Mesenchymal stem cell (in vitro differentiated cells and primary cell): ENCODE results near the gene NPHP4.

Experiments
- DNase-seq: peaks from one replicate; pipeline ENCODE4 v3.0.0-alpha.2; 2013
- H2AFZ ChIP-seq: one replicate; pipeline ENCODE4 v1.6.1; 2013; ENCODE audit warnings: low read depth, mild to moderate bottlenecking, control low read depth, inconsistent platforms, low read length, moderate library complexity
- H2AK5ac ChIP-seq: 2 replicates; pipeline ENCODE4 v1.6.1; 2013; ENCODE audit warnings: low read length, moderate library complexity, mild to moderate bottlenecking, inconsistent platforms; ENCODE audit not compliant: severe bottlenecking
- H2BK120ac ChIP-seq: one replicate; pipeline ENCODE4 v1.6.1; 2013; ENCODE audit warnings: low read depth, mild to moderate bottlenecking, inconsistent platforms, low read length, moderate library complexity
- H2BK12ac ChIP-seq, 2 experiments: one replicate each; pipeline ENCODE4 v1.6.1; 2013; ENCODE audit warnings: inconsistent platforms in 2 of 2, low read length in 2 of 2, mild to moderate bottlenecking in 2 of 2, moderate library complexity in 2 of 2, control low read depth in 1 of 2
- H2BK15ac ChIP-seq: one replicate; pipeline ENCODE4 v1.6.1; 2013; ENCODE audit warnings: mild to moderate bottlenecking, low read depth, inconsistent platforms; ENCODE audit not compliant: poor library complexity, severe bottlenecking
- H2BK5ac ChIP-seq: 2 replicates; pipeline ENCODE4 v1.6.1; 2013; ENCODE audit warnings: low read depth, mild to moderate bottlenecking, low read length, control low read depth, inconsistent platforms; ENCODE audit not compliant: poor library complexity, severe bottlenecking
- H3K14ac ChIP-seq, 2 experiments: one replicate each; pipeline ENCODE4 v1.6.1; 2013; ENCODE audit warnings: inconsistent platforms in 2 of 2, low read length in 2 of 2, control low read depth in 1 of 2, mild to moderate bottlenecking in 1 of 2, moderate library complexity in 1 of 2
- H3K18ac ChIP-seq, 2 experiments: one replicate each; pipeline ENCODE4 v1.6.1; 2013; ENCODE audit warnings: inconsistent platforms in 2 of 2, low read length in 2 of 2, control low read depth in 1 of 2, low read depth in 1 of 2, mild to moderate bottlenecking in 1 of 2
- H3K23ac ChIP-seq, 2 experiments: one replicate each; pipeline ENCODE4 v1.6.1; 2013; ENCODE audit warnings: inconsistent platforms in 2 of 2, low read length in 2 of 2, mild to moderate bottlenecking in 2 of 2, moderate library complexity in 2 of 2, control low read depth in 1 of 2
- H3K27ac ChIP-seq: 2 replicates; pipeline ENCODE4 v1.5.1; 2013; ENCODE audit warnings: mild to moderate bottlenecking, moderate library complexity, low read length, control low read depth, inconsistent platforms; ENCODE audit not compliant: poor library complexity, severe bottlenecking
- H3K27me3 ChIP-seq, 2 experiments: 2 replicates each; pipeline versions ENCODE4 v1.6.1 to v1.7.0; 2013; ENCODE audit warnings: low read length in 2 of 2, mild to moderate bottlenecking in 2 of 2, moderate library complexity in 2 of 2, control low read depth in 1 of 2, inconsistent platforms in 1 of 2; ENCODE audit not compliant: control insufficient read depth in 1 of 2, insufficient read depth in 1 of 2
- H3K36me3 ChIP-seq, 2 experiments: 2 replicates each; pipeline versions ENCODE4 v1.6.1 to v1.7.0; 2013; ENCODE audit warnings: low read length in 2 of 2, control low read depth in 1 of 2, inconsistent platforms in 1 of 2, low read depth in 1 of 2, mild to moderate bottlenecking in 1 of 2; ENCODE audit not compliant: insufficient read depth in 2 of 2, control insufficient read depth in 1 of 2
- H3K4ac ChIP-seq, 2 experiments: one replicate each; pipeline ENCODE4 v1.6.1; 2013; ENCODE audit warnings: inconsistent platforms in 2 of 2, low read length in 2 of 2, mild to moderate bottlenecking in 2 of 2, moderate library complexity in 2 of 2, control low read depth in 1 of 2, low read depth in 1 of 2
- H3K4me1 ChIP-seq: 2 replicates; pipeline ENCODE4 v1.6.1; 2013; ENCODE audit warnings: low read depth, low read length, control low read depth; ENCODE audit not compliant: control insufficient read depth, insufficient read depth
- H3K4me2 ChIP-seq: 2 replicates; pipeline ENCODE4 v1.6.1; 2013; ENCODE audit warnings: low read length, mild to moderate bottlenecking, inconsistent platforms; ENCODE audit not compliant: poor library complexity, severe bottlenecking
- H3K4me3 ChIP-seq, 2 experiments: 2 replicates each; pipeline versions ENCODE4 v1.5.1 to v1.7.0; 2013; ENCODE audit warnings: low read length in 2 of 2, mild to moderate bottlenecking in 2 of 2, control low read depth in 1 of 2, low read depth in 1 of 2; ENCODE audit not compliant: insufficient read depth in 1 of 2
- H3K79me1 ChIP-seq: replicated peaks from 2 replicates; pipeline ENCODE4 v1.6.1; 2013; ENCODE audit warnings: mild to moderate bottlenecking, control low read depth, low read length, inconsistent platforms; ENCODE audit not compliant: poor library complexity, severe bottlenecking
- H3K9ac ChIP-seq: 2 replicates; pipeline ENCODE4 v1.7.0; 2013; ENCODE audit warnings: mild to moderate bottlenecking, low read length, moderate library complexity
- H3K9me3 ChIP-seq: 2 replicates; pipeline ENCODE4 v1.7.0; 2013; ENCODE audit warnings: mild to moderate bottlenecking, low read length; ENCODE audit not compliant: control insufficient read depth
- H4K8ac ChIP-seq: one replicate; pipeline ENCODE4 v1.6.1; 2013; ENCODE audit warnings: inconsistent platforms, mild to moderate bottlenecking, low read length, moderate library complexity
- H4K91ac ChIP-seq: one replicate; pipeline ENCODE4 v1.6.1; 2013; ENCODE audit warnings: mild to moderate bottlenecking, low read length, inconsistent platforms
- WGBS: methylation state at CpG from one replicate; pipeline ENCODE4 v1.1.7; 2013; ENCODE audit warnings: mixed read lengths; 5-methylcytosine and 5-hydroxymethylcytosine counted together

The NPHP4 gene

DNA sequence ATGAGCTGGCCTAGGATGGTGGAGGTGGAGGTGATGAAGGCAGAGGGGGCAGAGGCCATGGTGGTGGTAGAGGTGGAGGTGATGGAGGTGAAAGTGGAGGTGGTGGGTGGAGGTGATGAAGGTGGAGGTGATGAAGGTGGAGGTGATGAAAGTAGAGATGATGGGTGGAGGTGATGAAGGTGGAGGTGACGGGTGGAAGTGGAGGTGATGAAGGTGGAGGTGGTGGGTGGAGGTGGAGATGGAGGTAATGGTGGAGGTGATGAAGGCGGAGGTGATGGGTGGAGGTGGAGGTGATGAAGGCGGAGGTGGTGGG lies 19.7 kb upstream of the NPHP4 start:
- H2BK5ac ChIP-seq: no peak overlapping the region
- H3K27me3 ChIP-seq: peaks cover 0 to 2% of the 10 kb centered on the region in 2 experiments
- H3K27ac ChIP-seq: no peak overlapping the region
- WGBS: 88% methylated on average over 3 of the region's 3 CpGs
- H3K9me3 ChIP-seq: no peaks in the 10 kb centered on the region
- H3K4me2 ChIP-seq: no peak overlapping the region
- H2AK5ac ChIP-seq: no peak overlapping the region
- H2AFZ ChIP-seq: no peak overlapping the region
- no peak overlapping the region for H2BK12ac ChIP-seq
- no peak overlapping the region for H2BK15ac ChIP-seq
- no peak overlapping the region for H4K8ac ChIP-seq
- no peak overlapping the region for H3K9ac ChIP-seq
- no peaks in the 10 kb centered on the region for H3K79me1 ChIP-seq
- H3K4ac ChIP-seq: no peak overlapping the region
- H2BK120ac ChIP-seq: no peak overlapping the region
- no peaks in the 10 kb centered on the region for H3K36me3 ChIP-seq
- H3K4me3 ChIP-seq: no peak overlapping the region
- no peak overlapping the region for H3K14ac ChIP-seq
- no peak for DNase-seq
- no peak overlapping the region for H3K18ac ChIP-seq
- H3K4me1 ChIP-seq: no peaks in the 10 kb centered on the region
- H4K91ac ChIP-seq: no peak overlapping the region
- no peak overlapping the region for H3K23ac ChIP-seq

- Histone ChIP-seq H4K8ac (no peak overlapping the region), H2AFZ (no peak overlapping the region), H4K91ac (no peak overlapping the region), H3K4me2 (no peak overlapping the region), H2BK15ac (no peak overlapping the region), H3K23ac (no peak overlapping the region), H3K4me1 (no peaks in the 10 kb centered on the region), H3K27ac (no peak overlapping the region), H3K4me3 (no peak overlapping the region), H3K4ac (no peak overlapping the region), H2AK5ac (no peak overlapping the region), H3K18ac (no peak overlapping the region), H3K27me3 (peaks cover 0 to 5% of the 10 kb centered on the region in 2 experiments), H3K14ac (peak overlapping the region in 1 of 2 experiments; percentile 74), H2BK120ac (no peak overlapping the region), H3K9me3 (no peaks in the 10 kb centered on the region), H3K36me3 (no peaks in the 10 kb centered on the region), H3K9ac (no peak overlapping the region), H2BK12ac (no peak overlapping the region), H2BK5ac (no peak overlapping the region), H3K79me1 (no peaks in the 10 kb centered on the region)
- DNase-seq: no peak
- 94% methylated on average over 19 of the region's 19 CpGs for WGBS
Measured at GRCh38 chr1:6011161-6011945, 19.1 kb upstream of the NPHP4 start.

DNA sequence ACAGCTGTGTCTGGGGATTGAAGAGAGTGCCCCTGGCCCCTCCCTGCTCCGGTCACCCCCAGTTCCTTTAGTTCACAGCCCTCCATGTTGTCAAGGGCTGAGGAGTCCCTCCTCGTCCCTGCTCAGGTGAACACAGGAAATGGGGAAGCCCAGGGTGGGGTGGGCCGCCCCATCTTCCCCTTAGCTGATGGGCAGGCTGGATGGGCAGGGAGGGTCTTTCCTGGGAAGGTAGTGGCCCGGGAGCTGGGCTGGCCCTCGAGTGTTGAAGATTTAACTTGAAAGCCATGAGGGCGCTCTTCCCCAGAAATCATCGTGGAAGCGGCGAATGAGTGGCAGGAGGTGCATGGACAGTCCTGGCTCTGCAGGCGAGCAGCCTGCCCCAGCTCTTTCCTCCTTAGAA lies 18.3 kb upstream of the NPHP4 start:
- Histone ChIP-seq H3K23ac (no peak overlapping the region), H2BK5ac (no peak overlapping the region), H3K9me3 (no peaks in the 10 kb centered on the region), H2AFZ (no peak overlapping the region), H3K4me1 (no peaks in the 10 kb centered on the region), H2BK15ac (no peak overlapping the region), H2BK120ac (no peak overlapping the region), H3K27ac (no peak overlapping the region), H2BK12ac (no peak overlapping the region), H3K27me3 (peaks cover 0 to 5% of the 10 kb centered on the region in 2 experiments), H3K79me1 (no peaks in the 10 kb centered on the region), H3K14ac (peak overlapping the region in 1 of 2 experiments; percentile 5), H3K4ac (no peak overlapping the region), H3K9ac (no peak overlapping the region), H4K91ac (no peak overlapping the region), H3K36me3 (no peaks in the 10 kb centered on the region), H2AK5ac (no peak overlapping the region), H4K8ac (no peak overlapping the region), H3K4me3 (no peak overlapping the region), H3K4me2 (no peak overlapping the region), H3K18ac (no peak overlapping the region)
- DNase-seq: no peak
- WGBS: 90% methylated on average over 9 of the region's 10 CpGs

DNA sequence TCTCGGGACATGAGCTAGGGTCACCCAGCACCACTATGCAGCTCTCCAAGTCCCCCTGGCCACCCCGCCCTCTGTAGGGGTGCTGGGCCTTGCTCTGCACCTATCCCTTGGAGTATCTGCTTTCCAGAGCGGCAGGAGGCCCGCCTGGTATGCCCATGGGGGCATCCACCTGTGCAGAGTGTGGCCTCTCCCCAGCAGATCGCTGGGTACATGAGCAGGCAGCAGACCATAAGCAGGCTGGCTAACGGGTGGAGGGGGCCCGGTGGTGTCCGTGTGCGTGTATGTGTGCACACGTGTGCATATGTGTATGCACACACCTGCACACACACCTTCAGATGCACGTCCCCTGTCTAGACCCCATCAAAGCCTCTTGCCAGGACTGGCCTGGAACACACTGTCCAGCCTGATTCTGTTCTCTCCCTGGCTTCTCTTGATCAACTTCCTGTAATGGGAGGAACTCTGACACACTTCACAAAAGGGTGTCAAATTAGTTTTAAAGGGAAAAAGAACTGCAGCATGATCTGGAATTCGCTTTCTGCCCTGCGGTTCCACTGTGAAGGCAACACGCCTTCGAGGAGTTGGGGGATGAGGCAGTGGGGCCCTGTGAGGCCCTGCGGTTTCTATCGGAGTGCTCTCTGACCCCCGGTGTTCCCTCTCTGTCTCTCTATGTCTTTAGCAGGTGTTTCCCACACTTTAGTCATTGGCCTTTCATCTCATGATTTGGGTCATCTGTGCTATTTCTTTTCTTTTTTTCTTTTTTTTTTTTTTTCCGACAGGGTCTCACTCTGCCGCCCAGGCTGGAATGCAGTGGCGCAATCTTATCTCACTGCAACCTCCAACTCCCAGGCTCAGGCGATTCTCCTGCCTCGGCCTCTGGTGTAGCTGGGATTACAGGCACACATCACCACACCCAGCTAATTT lies 17.2 kb upstream of the NPHP4 start:
- no peak for DNase-seq
- no peak overlapping the region for H4K91ac ChIP-seq
- no peak overlapping the region for H3K23ac ChIP-seq
- no peak overlapping the region for H2BK5ac ChIP-seq
- H3K4ac ChIP-seq: no peak overlapping the region
- H3K18ac ChIP-seq: no peak overlapping the region
- peaks cover 0 to 5% of the 10 kb centered on the region in 2 experiments for H3K27me3 ChIP-seq
- no peak overlapping the region for H2AK5ac ChIP-seq
- H3K9me3 ChIP-seq: no peaks in the 10 kb centered on the region
- H3K4me2 ChIP-seq: no peak overlapping the region
- H4K8ac ChIP-seq: no peak overlapping the region
- H3K27ac ChIP-seq: no peak overlapping the region
- WGBS: 86% methylated on average over 16 of the region's 23 CpGs
- no peak overlapping the region for H2BK120ac ChIP-seq
- H3K36me3 ChIP-seq: no peaks in the 10 kb centered on the region
- H3K79me1 ChIP-seq: no peaks in the 10 kb centered on the region
- no peak overlapping the region for H2AFZ ChIP-seq
- H2BK12ac ChIP-seq: no peak overlapping the region
- no peak overlapping the region for H3K4me3 ChIP-seq
- H3K14ac ChIP-seq: no peak overlapping the region
- no peak overlapping the region for H3K9ac ChIP-seq
- H3K4me1 ChIP-seq: no peaks in the 10 kb centered on the region
- H2BK15ac ChIP-seq: no peak overlapping the region
